Muscle of arm (tissue), 12 donors: ENCODE results near the gene MAGI2. TPM values are rescaled to one million over a fixed set of nuclear protein-coding genes. Genes with fewer than 3 reads are reported as not detected.

ENCODE experiments used
- DNase-seq: peaks from one replicate; pipeline ENCODE4 v3.0.0-alpha.2; 2013
- polyA plus RNA-seq, 12 donors: library from polyadenylated mRNA; unstranded; fragments of 120-200 nt; gene quantifications; one replicate each; pipeline ENCODE4 v1.2.1, GENCODE V29; 2013; ENCODE audit not compliant: insufficient read length in 12 of 12

The MAGI2 gene
- polyA plus RNA-seq, 12 donors: 4.4 to 8.6 (median 6.4) TPM; not detected in 1

DNA sequence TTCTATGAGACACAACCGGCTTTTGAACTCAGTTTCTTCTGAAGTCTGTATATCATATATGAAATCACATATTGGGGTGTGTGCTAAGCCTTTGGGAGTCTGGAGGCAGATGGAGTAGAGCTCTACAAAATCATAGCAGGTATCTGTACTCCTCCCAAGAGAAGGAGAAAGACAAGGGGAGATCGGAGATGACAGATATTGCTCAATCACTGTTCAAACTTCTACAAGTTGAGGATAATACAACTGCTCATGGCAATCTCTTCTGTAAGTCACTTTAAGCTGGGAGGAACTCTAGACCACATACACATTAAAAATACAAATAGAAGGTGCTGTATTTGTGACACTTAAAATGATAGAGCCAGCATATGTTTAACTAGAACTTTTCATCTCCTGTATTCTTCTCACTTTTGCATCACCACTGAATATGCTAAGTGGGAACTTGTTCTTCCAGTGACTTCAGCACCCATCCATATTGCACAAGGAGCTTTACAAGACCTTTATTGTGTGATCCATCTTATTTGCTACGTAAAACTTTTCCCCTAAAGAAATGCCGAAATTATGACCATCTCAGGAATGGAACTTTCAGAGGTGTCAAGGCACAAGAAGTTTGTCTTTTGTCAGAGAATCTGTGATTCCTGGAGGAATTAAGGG, 1273.5 kb downstream of the MAGI2 start:
- DNase-seq: no peak

DNA sequence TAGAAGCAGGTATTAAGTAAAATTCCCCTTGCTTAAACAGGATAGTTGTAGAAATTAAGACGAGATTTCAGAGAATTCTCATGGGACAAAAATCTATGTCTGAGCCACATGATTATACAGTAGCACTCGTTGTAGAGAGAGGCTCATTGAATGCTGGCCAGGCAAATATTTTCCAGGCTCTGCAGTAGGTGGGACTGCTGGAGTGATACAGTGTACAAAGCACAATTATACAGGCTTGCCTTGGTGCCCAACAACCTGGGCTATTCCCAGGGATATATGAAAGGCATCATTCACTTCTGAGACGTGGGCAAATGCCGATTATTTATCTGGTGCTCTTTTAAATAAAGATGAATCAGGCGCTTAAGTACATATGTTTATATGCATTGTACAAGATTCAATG, 1274.3 kb downstream of the MAGI2 start:
- DNase-seq: no peak

- no peak for DNase-seq
Observed at GRCh38 chr7:78178319-78178718, 1275.1 kb downstream of the MAGI2 start.

DNA sequence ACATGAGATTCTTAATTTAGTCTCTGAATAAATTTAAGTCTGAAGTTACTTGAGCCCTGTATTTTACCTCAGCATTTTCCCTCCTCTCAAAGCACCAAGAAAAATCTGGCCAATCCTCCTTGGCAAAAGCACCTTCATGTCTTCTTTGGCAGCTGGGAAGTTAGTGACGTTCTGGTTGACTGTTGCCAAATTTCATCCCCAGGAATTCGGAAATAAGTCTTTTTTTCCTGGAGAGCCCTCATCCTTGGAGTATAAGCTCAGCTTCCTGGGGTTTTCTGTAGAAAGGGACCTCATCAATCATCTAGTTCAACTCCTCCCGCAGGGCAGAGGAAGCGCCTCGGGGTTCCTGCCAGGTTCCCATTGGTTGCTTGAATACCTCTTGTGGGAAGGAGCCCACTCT, 1277.3 kb downstream of the MAGI2 start:
- DNase-seq: peak; percentile 84

- no peak for DNase-seq
Observed at GRCh38 chr7:78175330-78176100, 1278.0 kb downstream of the MAGI2 start.

- peak; percentile 26 for DNase-seq
Observed at GRCh38 chr7:78173666-78174065, 1279.8 kb downstream of the MAGI2 start.

DNA sequence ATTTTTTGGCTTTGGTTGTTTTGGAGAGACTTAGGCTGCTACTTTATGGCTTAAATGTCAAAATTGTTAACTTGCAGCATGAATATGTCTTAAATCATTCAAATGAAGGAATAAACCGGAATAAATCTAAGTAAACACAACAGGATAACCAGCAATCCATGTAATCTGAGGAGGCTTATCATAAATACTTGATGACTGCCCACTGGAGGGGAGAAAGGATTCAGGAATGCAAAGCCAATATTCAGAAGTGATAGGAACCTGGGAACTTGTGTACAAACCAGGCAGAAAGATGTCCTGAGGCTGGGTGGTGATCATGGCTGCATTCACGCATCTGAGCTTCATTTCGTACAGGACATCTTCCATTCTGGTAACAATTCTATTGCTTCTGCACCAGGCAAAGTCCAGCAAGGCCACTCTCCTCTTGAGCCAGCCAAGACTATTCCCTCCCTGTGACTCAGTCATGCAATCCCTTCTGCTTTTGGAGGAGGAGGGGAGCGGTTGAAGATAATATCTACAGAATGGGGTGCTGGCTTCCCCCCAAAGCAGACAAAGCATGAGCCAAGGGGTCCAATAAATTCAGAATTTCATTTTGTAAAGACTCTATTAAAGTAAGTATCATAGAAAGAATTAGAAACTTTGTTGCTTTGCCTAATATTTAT, 1280.4 kb downstream of the MAGI2 start:
- DNase-seq: no peak

DNA sequence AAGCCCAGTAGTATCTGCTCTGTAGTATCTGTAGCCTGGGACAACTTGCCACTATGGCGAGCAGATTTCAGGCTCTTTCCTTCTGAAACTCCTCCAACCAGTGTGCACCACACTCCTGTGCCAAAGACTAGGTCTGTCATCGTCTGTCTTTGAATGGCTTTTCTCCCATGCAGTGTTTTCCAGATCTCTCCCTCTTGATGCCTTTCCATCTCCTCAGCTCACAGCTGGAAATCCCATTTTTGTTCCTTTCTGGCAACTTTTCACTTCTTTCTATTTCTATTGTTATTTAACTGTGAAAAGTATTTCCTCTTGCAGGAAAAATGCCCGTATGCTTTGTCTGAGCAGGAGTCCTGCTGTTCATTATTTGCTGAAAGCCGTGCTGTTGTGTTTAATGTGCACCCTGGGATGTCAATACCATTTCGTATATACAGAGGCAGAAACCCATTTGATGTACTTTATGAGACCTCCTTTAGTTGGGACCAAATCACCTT, 1281.2 kb downstream of the MAGI2 start:
- peak; percentile 64 for DNase-seq

DNA sequence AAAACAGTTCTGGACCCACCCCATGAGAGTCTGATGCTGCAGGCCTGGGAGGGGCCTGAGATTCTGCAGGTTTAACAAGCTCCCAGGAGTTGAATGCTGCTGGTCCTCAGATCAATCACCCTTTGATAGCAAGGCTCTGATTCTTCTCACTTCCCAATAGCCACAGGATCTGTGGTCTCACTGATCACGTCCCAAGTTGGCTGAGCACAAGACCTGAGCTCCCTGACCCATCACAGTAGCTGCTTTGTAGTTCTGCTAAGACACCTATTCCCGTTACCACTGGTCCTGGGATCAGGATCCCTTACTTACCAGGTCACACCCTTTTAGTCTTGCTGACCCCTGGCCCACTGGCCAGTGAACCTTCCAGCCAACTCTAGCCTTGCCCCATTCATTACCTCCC, 1282.1 kb downstream of the MAGI2 start:
- DNase-seq: no peak

- no peak for DNase-seq
Observed at GRCh38 chr7:78170815-78171214, 1282.7 kb downstream of the MAGI2 start.

DNA sequence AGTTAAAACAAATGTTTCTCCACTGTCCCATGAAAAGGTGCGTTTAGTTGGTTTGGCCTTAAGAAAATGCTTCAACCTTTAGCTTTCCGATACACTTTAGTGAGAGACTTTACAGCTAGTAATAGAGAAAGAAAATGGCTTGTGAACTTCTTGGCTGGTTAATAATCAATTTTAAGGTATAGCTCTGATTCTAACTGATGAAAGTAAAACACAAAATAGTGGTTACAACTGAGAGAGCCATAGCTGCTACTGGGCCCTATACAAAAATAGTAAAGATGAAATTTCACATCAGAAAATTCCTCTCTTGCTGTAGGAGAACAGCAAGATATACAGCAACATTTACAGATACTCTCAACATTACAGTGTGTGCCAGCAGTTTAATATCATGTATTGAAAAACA, 1283.5 kb downstream of the MAGI2 start:
- no peak for DNase-seq

DNA sequence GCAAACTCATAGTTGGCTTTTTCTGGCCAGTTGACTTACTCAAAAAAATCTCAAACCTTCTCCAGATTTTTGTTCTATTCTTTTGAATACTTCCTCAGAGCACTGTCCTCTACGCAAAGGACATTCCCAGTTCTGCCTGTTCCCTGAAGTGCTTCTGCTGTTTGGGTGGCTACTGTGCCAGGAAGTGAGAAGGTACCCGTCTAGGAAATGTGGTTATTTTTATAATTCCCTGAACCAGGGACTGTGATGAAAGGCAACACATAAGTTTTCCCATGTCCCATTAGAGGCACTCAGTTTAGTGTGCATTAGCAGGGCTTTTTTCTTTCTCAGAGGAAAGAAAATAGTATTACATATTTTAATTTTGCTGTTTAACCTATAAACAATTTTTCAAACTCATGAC, 1284.6 kb downstream of the MAGI2 start:
- DNase-seq: no peak

DNA sequence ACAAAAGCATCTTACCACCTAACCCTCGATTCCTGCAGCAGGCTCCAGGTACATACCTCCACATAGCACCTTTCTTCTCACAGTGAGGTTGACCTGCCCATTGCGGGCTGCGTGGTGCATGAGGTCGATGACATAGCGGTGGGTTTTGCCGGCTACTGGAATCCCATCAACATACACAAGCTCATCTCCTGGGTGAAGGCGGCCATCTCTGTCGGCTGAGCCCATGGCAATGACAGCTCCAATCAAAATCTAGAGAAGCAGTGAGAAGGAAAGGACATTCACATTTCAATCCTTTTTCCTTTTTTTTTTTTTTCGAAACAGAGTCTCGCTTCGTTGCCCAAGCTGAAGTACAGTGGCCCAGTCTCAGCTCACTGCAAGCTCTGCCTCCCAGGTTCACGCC, 1285.6 kb downstream of the MAGI2 start:
- no peak for DNase-seq

- DNase-seq: no peak
Observed at GRCh38 chr7:78165854-78166253, 1287.6 kb downstream of the MAGI2 start.

- DNase-seq: no peak
Observed at GRCh38 chr7:78165454-78165853, 1288.0 kb downstream of the MAGI2 start.

DNA sequence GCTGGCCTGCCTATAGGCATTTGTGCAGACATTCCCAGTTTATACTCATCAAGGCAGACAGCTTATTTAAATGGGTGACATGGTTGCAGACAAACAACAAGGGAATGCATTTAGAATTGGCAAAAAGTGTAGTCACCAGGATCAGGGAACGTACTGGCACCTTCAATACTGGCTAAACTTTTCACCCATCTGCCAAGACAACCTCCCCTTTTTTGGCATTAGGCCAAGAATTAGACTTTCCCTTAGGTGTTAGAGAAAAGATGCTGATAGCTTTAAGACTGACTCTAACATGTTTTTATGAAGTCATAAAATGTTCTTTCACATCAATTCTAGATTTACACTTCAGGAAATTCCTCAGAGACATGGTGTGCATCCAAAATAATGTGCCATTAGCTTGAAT, 1289.0 kb downstream of the MAGI2 start:
- no peak for DNase-seq

- no peak for DNase-seq
Observed at GRCh38 chr7:78161781-78162180, 1291.7 kb downstream of the MAGI2 start.

- no peak for DNase-seq
Observed at GRCh38 chr7:78159545-78159944, 1293.9 kb downstream of the MAGI2 start.

- DNase-seq: no peak
Observed at GRCh38 chr7:78153285-78153684, 1300.2 kb downstream of the MAGI2 start.

DNA sequence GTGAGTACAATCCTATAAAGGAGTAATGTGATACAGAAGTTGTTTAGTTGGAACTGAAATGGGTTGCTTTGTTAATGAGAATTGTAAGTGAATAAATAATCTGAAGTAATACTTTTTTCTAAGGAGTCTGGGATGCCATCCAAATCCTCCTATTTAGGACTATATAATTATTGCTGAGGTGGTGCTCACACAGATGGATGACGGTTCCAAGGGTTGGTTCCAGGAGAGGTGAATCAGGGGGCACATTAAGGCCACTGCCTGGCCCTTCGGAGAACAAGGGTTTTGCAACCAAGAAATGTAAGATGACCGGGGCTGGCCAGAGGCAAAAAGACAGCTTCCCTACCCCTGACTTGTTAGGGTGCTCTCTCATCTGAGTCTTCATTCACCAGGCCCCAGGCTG, 1302.2 kb downstream of the MAGI2 start:
- no peak for DNase-seq

DNA sequence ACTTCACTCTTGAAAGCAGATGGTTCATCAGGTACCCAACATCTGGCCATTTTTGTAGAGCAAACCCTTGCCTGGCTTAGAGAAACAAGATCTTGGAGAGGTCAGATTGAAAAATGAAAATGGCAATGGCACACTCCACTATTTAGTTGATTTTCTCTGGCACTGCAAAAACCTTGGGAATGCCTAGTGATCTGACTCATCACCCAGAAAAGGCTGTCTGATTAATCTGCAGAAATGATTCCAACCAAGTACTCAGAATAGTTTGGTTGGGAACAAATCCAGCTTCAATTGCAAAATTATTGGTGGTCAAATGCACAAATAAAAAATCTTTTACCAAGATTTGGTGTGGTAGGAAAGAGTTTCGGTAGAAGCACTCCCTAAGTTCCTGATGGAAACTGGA, 1303.7 kb downstream of the MAGI2 start:
- DNase-seq: no peak

GRCh38 chr7:78148166-78148894, 1305.1 kb downstream of the MAGI2 start:
- no peak for DNase-seq
